Body of pancreas (tissue), 4 donors: ENCODE results near the gene SLC38A11.
"Not testable (repeated sequence)": the region's sequence is repeated elsewhere in the genome, so short reads cannot be mapped to it uniquely, and the experiment has no call there.

ENCODE experiments used
- CTCF ChIP-seq, 7 experiments: fragments of 450-650 bp in 4 of 7; fragments of 200-600 bp in 3 of 7; sonication (generic) in 3 of 7; IDR thresholded peaks; one replicate each; pipeline ENCODE4 v1.5.1; 2016 to 2019; ENCODE audit warnings: antibody characterized with exemption in 7 of 7
- POLR2A ChIP-seq, 3 donors: fragments of 450-650 bp; IDR thresholded peaks; one replicate each; pipeline ENCODE4 v1.6.1; 2016; ENCODE audit warnings: antibody characterized with exemption in 3 of 3, mild to moderate bottlenecking in 2 of 3

DNA sequence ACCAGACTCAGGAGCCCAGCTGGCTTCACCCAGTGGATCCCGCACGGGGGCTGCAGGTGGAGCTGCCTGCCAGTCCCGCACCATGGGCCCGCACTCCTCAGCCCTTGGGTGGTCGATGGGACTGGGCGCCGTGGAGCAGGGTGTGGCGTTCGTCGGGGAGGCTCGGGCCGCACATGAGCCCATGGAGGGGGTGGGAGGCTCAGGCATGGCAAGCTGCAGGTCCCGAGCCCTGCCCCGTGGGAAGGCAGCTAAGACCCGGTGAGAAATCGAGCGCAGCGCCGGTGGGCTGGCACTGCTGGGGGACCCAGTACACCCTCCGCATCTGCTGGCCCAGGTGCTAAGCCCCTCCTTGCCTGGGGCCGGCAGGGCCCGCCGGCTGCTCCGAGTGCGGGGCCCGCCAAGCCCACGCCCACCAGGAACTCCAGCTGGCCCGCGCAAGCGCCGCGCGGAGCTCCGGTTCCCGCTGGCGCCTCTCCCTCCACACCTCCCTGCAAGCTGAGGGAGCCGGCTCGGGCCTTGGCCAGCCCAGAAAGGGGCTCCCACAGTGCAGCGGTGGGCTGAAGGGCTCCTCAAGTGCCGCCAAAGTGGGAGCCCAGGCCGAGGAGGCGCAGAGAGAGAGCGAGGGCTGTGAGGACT is 39.5 kb upstream of the SLC38A11 start:
- TF ChIP-seq CTCF, POLR2A (IDR thresholded peaks at IDR 0.05): not testable (repeated sequence)
